ENCODE results near the gene MORN5.

MORN5 gene

DNA sequence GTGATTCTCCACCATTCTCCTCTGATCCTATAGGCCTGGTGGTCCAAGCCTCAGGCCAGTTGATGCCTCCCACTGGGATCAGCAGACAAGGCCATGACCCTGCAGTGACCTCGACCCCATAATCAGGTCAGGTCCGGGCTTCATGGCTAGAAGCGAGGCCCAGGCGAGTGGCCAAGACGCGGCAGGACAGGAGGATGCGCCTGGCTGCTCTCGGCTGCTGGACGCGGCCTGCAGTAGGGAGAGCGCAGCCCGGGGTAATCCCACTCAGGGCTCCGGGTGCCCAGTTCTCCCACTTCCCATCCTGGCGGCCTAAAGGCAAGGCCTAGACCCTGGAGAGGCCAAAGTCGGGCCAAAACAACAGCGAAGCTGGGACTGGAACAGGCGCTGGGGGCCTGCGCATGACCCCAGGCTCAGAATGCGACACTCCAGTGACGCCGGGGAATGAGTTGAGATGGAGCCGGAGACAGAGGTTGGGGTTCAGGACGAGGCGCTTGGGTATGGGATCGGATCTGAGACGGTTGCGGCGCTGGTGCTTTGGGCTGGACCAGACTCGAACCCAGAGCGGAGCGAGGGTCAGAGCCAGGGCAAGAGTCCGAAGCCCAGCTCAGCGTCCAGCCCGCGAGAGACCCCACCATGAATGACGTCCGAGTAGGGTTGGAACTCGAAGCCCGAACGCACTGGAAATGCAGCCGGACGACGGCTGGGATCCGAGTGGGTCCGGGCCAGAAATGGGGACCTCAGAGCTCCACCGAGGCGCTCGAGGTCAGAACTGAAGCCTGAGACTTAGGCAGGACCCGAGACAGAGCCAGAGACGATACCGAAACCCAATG is 65.8 kb downstream of the MORN5 start:
- DNase-seq (ENCODE audit: low read depth), result no peak
- H3K4me3 ChIP-seq (ENCODE audit: low read length), result no peak overlapping the region
- TF ChIP-seq, protein P1, sequence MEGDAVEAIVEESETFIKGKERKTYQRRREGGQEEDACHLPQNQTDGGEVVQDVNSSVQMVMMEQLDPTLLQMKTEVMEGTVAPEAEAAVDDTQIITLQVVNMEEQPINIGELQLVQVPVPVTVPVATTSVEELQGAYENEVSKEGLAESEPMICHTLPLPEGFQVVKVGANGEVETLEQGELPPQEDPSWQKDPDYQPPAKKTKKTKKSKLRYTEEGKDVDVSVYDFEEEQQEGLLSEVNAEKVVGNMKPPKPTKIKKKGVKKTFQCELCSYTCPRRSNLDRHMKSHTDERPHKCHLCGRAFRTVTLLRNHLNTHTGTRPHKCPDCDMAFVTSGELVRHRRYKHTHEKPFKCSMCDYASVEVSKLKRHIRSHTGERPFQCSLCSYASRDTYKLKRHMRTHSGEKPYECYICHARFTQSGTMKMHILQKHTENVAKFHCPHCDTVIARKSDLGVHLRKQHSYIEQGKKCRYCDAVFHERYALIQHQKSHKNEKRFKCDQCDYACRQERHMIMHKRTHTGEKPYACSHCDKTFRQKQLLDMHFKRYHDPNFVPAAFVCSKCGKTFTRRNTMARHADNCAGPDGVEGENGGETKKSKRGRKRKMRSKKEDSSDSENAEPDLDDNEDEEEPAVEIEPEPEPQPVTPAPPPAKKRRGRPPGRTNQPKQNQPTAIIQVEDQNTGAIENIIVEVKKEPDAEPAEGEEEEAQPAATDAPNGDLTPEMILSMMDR (conservative IDR thresholded peaks at IDR 0.05; ENCODE audit: low read depth, low read length), result no peak

DNA sequence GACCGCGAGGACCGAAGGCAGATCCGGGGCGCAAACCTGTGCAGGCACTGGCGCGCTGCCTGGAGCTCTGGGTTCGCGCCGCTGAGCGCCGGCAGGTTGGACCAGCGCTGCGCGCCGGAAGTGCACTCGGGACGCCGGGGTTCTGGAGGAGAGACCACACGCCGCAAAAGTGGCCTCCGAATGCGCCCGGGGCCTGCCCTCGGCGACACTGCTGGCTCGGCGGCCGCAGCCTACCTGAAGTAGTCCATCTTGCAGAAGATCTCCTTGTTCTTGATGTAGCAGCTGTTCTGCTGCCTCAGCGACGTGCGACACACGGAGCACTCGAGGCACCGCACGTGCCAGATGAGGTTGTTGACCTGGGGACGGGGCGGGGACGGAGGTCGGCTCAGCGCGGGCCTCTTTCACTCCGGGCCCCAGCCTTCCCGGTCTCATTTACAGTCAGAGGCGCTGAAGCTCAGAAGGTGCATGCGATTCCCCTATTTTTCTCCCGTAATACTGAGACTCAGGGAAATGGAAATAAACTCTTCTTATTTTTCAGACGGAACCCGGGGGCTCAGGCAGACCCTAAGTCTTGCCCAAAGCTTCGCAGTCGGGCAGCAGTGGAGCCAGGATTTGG is 66.5 kb downstream of the MORN5 start:
- no peak overlapping the region for H3K4me3 ChIP-seq (ENCODE audit: low read length)
- TF ChIP-seq, protein P1 (conservative IDR thresholded peaks at IDR 0.05; ENCODE audit: low read depth, low read length), result no peak
- DNase-seq (ENCODE audit: low read depth), result no peak

DNA sequence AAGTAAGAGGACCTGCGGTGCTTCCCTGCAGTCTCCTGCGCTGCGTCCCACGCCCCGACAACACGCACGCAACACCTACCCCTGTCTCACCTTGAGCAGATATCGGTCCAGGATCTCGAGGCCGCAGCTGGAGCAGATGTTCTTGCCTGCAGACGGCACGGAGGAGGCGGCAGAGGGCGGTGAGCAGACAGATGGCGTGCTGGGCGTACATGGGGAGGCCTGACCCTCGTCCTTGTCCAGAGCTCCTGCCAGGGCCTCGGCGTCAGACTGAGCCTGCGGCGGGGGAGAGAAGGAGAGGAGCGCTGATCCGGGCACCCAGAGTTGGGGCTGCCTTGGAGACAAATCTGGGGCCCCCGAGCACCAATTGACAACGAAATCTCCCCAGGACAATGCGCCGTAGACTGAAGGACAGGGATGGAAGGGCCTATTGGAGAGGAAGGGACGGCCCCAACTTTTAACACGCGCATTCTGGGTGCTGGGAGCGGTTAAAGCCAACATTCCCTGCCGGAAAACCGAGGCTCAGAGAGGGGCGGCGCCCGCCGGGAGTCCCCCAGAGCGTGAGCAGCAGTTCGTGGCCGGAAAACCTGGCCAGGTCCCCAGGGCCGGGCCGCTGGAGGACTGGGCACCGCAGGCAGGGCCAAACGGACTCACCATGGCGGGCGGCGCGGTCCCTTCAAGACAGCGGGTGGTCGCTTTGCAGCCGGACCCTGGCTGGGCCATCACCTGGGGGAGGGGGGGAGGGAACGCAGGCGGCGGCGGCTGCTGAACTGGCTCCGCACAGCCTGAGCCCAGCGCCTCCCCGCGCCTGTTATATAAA is 67.3 kb downstream of the MORN5 start:
- DNase-seq (ENCODE audit: low read depth), result no peak
- no peak overlapping the region for H3K4me3 ChIP-seq (ENCODE audit: low read length)
- TF ChIP-seq, protein P1 (conservative IDR thresholded peaks at IDR 0.05; ENCODE audit: low read depth, low read length), result no peak

DNA sequence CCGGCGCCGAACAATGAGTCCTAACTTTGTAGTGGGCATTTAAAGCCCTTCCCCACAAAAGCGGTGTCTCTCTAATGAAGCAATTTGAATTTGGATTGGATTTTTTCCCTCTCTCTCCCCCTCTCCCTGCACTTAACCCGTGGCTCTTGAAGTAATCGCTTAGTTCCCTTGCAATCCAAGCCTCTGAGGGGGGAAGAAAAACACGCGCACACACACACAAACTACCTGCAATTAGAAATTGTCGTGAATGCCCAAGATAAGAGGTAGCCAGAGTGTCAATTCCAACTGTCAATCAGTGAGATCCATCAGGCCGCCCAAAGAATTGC is 67.8 kb downstream of the MORN5 start:
- TF ChIP-seq, protein P1 (conservative IDR thresholded peaks at IDR 0.05; ENCODE audit: low read depth, low read length), result no peak
- no peak overlapping the region for H3K4me3 ChIP-seq (ENCODE audit: low read length)

DNA sequence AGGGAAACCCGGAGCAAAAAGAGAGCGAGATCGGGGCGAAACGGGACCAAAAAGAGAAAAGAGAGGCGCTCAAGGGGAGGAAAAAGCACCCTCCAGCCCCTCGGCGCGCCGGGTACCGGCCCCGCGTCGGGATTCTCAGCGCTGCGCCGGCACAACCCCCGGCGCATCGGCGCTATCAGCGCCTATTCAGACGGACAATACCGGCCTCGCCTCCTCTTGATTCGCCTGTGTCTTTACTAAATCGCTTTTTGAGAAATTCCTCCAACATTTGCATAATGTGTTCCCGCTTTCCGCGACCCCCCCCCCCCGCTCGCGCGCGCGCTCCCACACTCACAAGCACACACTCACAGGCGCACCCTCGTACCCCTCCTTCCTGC is 68.5 kb downstream of the MORN5 start:
- no peak for DNase-seq (ENCODE audit: low read depth)
- no peak overlapping the region for H3K4me3 ChIP-seq (ENCODE audit: low read length)
- TF ChIP-seq, protein P1 (conservative IDR thresholded peaks at IDR 0.05; ENCODE audit: low read depth, low read length), result no peak

More for the DNA sequence above, 67.8 kb downstream of the MORN5 start:
- no peak for DNase-seq (ENCODE audit: low read depth)

DNA sequence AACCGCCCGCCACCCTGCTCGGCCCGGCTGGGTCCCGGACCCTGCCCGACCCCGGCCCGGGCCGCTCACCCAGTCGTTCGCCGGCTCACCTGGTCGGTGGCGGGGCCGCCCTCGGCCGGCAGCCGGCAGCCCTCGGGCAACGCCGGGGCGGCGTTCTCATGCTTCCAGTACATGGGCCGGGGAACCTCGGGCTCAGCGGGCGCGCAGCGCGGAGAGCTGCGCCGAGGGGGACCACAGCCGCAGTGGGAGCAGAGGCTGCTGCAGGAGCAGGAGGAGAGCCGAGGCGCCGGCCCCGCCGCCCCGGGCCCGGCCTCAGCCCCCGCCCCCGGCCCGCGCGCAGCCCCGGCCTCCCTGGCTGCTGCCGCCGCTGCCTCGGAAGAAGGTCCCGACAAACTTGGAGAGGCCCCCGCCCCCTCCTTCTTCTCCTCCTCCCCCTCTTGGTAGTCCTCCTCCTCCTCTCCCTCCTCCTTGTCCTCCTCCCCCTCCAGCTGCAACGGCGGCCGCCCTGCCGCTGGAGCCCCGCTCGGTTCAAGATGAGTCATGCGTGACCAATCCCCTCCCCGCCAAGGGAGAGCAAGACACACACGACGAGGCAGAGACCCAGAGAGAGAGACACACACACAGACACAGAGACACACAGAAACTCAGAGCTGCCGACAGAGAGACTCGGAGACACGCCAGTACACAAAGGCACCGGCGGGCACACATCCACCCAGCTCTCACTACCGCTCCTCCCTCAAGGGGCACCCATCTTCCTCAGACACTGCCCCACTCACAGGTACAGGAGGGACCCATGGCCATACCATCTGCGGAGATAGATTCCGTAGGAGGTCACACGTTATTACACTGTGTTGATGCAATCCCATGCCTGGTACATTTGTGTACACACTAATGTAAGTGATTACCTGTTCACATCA is 69.1 kb downstream of the MORN5 start, which contains the start of gene LHX6:
Gene LHX6 (minus strand): TSS at position 390 of the 917 bp plus-strand sequence. CDS start 217 bp downstream, at position 173.
- TF ChIP-seq, protein P1 (conservative IDR thresholded peaks at IDR 0.05; ENCODE audit: low read depth, low read length), result no peak

More for the DNA sequence above, 69.1 kb downstream of the MORN5 start, which contains the start of gene LHX6:
- H3K4me3 ChIP-seq (ENCODE audit: low read length), result no peak within 1 kb of the TSS
- no peak for DNase-seq (ENCODE audit: low read depth)
